Measurements from ENCODE around the gene FBXL14.

GRCh38 chr12:1552911-1553491 lies 41.4 kb downstream of the FBXL14 start:
- TF ChIP-seq CTCF (IDR thresholded peaks at IDR 0.05 in 8 of 11, conservative IDR thresholded peaks at IDR 0.05 in 3 of 11) (no peak), POLR2AphosphoS5 (IDR thresholded peaks at IDR 0.05) (no peak)
